ENCODE data around the gene SYT11.

- TF ChIP-seq CTCF (IDR thresholded peaks at IDR 0.05; ENCODE audit: insufficient read depth, low read depth, low read length) (no peak), EZH2 (IDR thresholded peaks at IDR 0.05; ENCODE audit: insufficient read depth, low read length) (no peak)
These were observed 34.2 kb downstream of the SYT11 start for GRCh38 chr1:155893389-155894142.

Data from astrocyte (in vitro differentiated cells and primary cell).